ENCODE data around the gene WDR1.
"Not testable (repeated sequence)": the region's sequence is repeated elsewhere in the genome, so short reads cannot be mapped to it uniquely, and the experiment has no call there.

The WDR1 gene

GRCh38 chr4:10134141-10134540 lies 17.5 kb upstream of the WDR1 start:
- Histone ChIP-seq H3K9me3 (ENCODE audit: control insufficient read depth in 5 of 5, low read length in 5 of 5) (no peaks in the 10 kb centered on the region), H3K4me1 (ENCODE audit: control insufficient read depth in 5 of 5, insufficient read depth in 5 of 5, low read length in 5 of 5) (peaks cover 0 to 21% (median 15%) of the 10 kb centered on the region in 5 donors), H3K9ac (ENCODE audit: low read length in 5 of 5) (no peak overlapping the region), H3K4me3 (ENCODE audit: low read depth in 1 of 5, low read length in 5 of 5) (no peak overlapping the region), H3K36me3 (ENCODE audit: control insufficient read depth in 5 of 5, insufficient read depth in 5 of 5, low read length in 5 of 5) (no peaks in the 10 kb centered on the region), H3K27me3 (ENCODE audit: control insufficient read depth in 5 of 5, insufficient read depth in 4 of 5, low read length in 5 of 5) (peaks cover 0 to 5% (median 0%) of the 10 kb centered on the region in 5 donors), H3K27ac (ENCODE audit: low read depth, low read length) (no peak overlapping the region)

- no peak overlapping the region for H3K27ac ChIP-seq (ENCODE audit: low read depth, low read length)
- H3K27me3 ChIP-seq (ENCODE audit: control insufficient read depth in 5 of 5, insufficient read depth in 4 of 5, low read length in 5 of 5): no peaks in the 10 kb centered on the region
- no peaks in the 10 kb centered on the region for H3K9me3 ChIP-seq (ENCODE audit: control insufficient read depth in 5 of 5, low read length in 5 of 5)
- H3K36me3 ChIP-seq (ENCODE audit: control insufficient read depth in 5 of 5, insufficient read depth in 5 of 5, low read length in 5 of 5): no peaks in the 10 kb centered on the region
- H3K4me3 ChIP-seq (ENCODE audit: low read depth in 1 of 5, low read length in 5 of 5): no peak overlapping the region
- H3K4me1 ChIP-seq (ENCODE audit: control insufficient read depth in 5 of 5, insufficient read depth in 5 of 5, low read length in 5 of 5): peaks cover 0 to 21% (median 17%) of the 10 kb centered on the region in 5 donors
- H3K9ac ChIP-seq (ENCODE audit: low read length in 5 of 5): no peak overlapping the region
Observed at GRCh38 chr4:10131202-10131601, 14.6 kb upstream of the WDR1 start.

GRCh38 chr4:10130178-10130888 lies 13.7 kb upstream of the WDR1 start:
- Histone ChIP-seq H3K9me3 (ENCODE audit: control insufficient read depth in 5 of 5, low read length in 5 of 5) (no peaks in the 10 kb centered on the region), H3K27ac (ENCODE audit: low read depth, low read length) (no peak overlapping the region), H3K4me1 (ENCODE audit: control insufficient read depth in 5 of 5, insufficient read depth in 5 of 5, low read length in 5 of 5) (peaks cover 0 to 21% (median 17%) of the 10 kb centered on the region in 5 donors)

GRCh38 chr4:10129196-10130177 lies 12.9 kb upstream of the WDR1 start:
- H3K36me3 ChIP-seq (ENCODE audit: control insufficient read depth in 5 of 5, insufficient read depth in 5 of 5, low read length in 5 of 5): no peaks in the 10 kb centered on the region
- H3K4me1 ChIP-seq (ENCODE audit: control insufficient read depth in 5 of 5, insufficient read depth in 5 of 5, low read length in 5 of 5): peaks cover 0 to 21% (median 18%) of the 10 kb centered on the region in 5 donors
- H3K9ac ChIP-seq (ENCODE audit: low read length in 5 of 5): no peak overlapping the region
- H3K27ac ChIP-seq (ENCODE audit: low read depth, low read length): no peak overlapping the region
- H3K9me3 ChIP-seq (ENCODE audit: control insufficient read depth in 5 of 5, low read length in 5 of 5): no peaks in the 10 kb centered on the region
- H3K27me3 ChIP-seq (ENCODE audit: control insufficient read depth in 5 of 5, insufficient read depth in 4 of 5, low read length in 5 of 5): no peaks in the 10 kb centered on the region
- no peak overlapping the region for H3K4me3 ChIP-seq (ENCODE audit: low read depth in 1 of 5, low read length in 5 of 5)

More at GRCh38 chr4:10130178-10130888, 13.7 kb upstream of the WDR1 start:
- H3K36me3 ChIP-seq (ENCODE audit: control insufficient read depth in 5 of 5, insufficient read depth in 5 of 5, low read length in 5 of 5): no peaks in the 10 kb centered on the region
- H3K9ac ChIP-seq (ENCODE audit: low read length in 5 of 5): no peak overlapping the region
- no peaks in the 10 kb centered on the region for H3K27me3 ChIP-seq (ENCODE audit: control insufficient read depth in 5 of 5, insufficient read depth in 4 of 5, low read length in 5 of 5)
- H3K4me3 ChIP-seq (ENCODE audit: low read depth in 1 of 5, low read length in 5 of 5): no peak overlapping the region

- Histone ChIP-seq H3K9ac (ENCODE audit: low read length in 5 of 5) (no peak overlapping the region), H3K9me3 (ENCODE audit: control insufficient read depth in 5 of 5, low read length in 5 of 5) (no peaks in the 10 kb centered on the region), H3K4me3 (ENCODE audit: low read depth in 1 of 5, low read length in 5 of 5) (no peak overlapping the region), H3K27me3 (ENCODE audit: control insufficient read depth in 5 of 5, insufficient read depth in 4 of 5, low read length in 5 of 5) (no peaks in the 10 kb centered on the region), H3K4me1 (ENCODE audit: control insufficient read depth in 5 of 5, insufficient read depth in 5 of 5, low read length in 5 of 5) (peaks cover 0 to 26% (median 18%) of the 10 kb centered on the region in 5 donors), H3K27ac (ENCODE audit: low read depth, low read length) (no peak overlapping the region), H3K36me3 (ENCODE audit: control insufficient read depth in 5 of 5, insufficient read depth in 5 of 5, low read length in 5 of 5) (no peaks in the 10 kb centered on the region)
Observed at GRCh38 chr4:10128761-10129160, 12.2 kb upstream of the WDR1 start.

- not testable (repeated sequence) for H3K9ac ChIP-seq (ENCODE audit: low read length in 5 of 5); H3K27ac ChIP-seq (ENCODE audit: low read depth, low read length); H3K27me3 ChIP-seq (ENCODE audit: control insufficient read depth in 5 of 5, insufficient read depth in 4 of 5, low read length in 5 of 5); H3K36me3 ChIP-seq (ENCODE audit: control insufficient read depth in 5 of 5, insufficient read depth in 5 of 5, low read length in 5 of 5); H3K9me3 ChIP-seq (ENCODE audit: control insufficient read depth in 5 of 5, low read length in 5 of 5); H3K4me3 ChIP-seq (ENCODE audit: low read depth in 1 of 5, low read length in 5 of 5)
- H3K4me1 ChIP-seq (ENCODE audit: control insufficient read depth in 5 of 5, insufficient read depth in 5 of 5, low read length in 5 of 5): peaks cover 2 to 36% (median 22%) of the 10 kb centered on the region in 5 donors
Observed at GRCh38 chr4:10127531-10127930, 10.9 kb upstream of the WDR1 start.

- H3K9me3 ChIP-seq (ENCODE audit: control insufficient read depth in 5 of 5, low read length in 5 of 5): no peaks in the 10 kb centered on the region
- H3K9ac ChIP-seq (ENCODE audit: low read length in 5 of 5): no peak overlapping the region
- no peak overlapping the region for H3K27ac ChIP-seq (ENCODE audit: low read depth, low read length)
- H3K4me1 ChIP-seq (ENCODE audit: control insufficient read depth in 5 of 5, insufficient read depth in 5 of 5, low read length in 5 of 5): peaks cover 2 to 22% (median 5%) of the 10 kb centered on the region in 5 donors
- no peaks in the 10 kb centered on the region for H3K27me3 ChIP-seq (ENCODE audit: control insufficient read depth in 5 of 5, insufficient read depth in 4 of 5, low read length in 5 of 5)
- no peaks in the 10 kb centered on the region for H3K36me3 ChIP-seq (ENCODE audit: control insufficient read depth in 5 of 5, insufficient read depth in 5 of 5, low read length in 5 of 5)
- no peak overlapping the region for H3K4me3 ChIP-seq (ENCODE audit: low read depth in 1 of 5, low read length in 5 of 5)
Observed at GRCh38 chr4:10124167-10124930, 7.8 kb upstream of the WDR1 start.

- Histone ChIP-seq H3K4me1 (ENCODE audit: control insufficient read depth in 5 of 5, insufficient read depth in 5 of 5, low read length in 5 of 5) (peaks cover 0 to 22% (median 2%) of the 10 kb centered on the region in 5 donors), H3K9ac (ENCODE audit: low read length in 5 of 5) (no peak overlapping the region), H3K27me3 (ENCODE audit: control insufficient read depth in 5 of 5, insufficient read depth in 4 of 5, low read length in 5 of 5) (no peaks in the 10 kb centered on the region), H3K27ac (ENCODE audit: low read depth, low read length) (no peak overlapping the region), H3K4me3 (ENCODE audit: low read depth in 1 of 5, low read length in 5 of 5) (no peak overlapping the region), H3K36me3 (ENCODE audit: control insufficient read depth in 5 of 5, insufficient read depth in 5 of 5, low read length in 5 of 5) (no peaks in the 10 kb centered on the region), H3K9me3 (ENCODE audit: control insufficient read depth in 5 of 5, low read length in 5 of 5) (no peaks in the 10 kb centered on the region)
Observed at GRCh38 chr4:10123227-10124101, 6.9 kb upstream of the WDR1 start.

- H3K27ac ChIP-seq (ENCODE audit: low read depth, low read length): no peak overlapping the region
- no peaks in the 10 kb centered on the region for H3K27me3 ChIP-seq (ENCODE audit: control insufficient read depth in 5 of 5, insufficient read depth in 4 of 5, low read length in 5 of 5)
- H3K9ac ChIP-seq (ENCODE audit: low read length in 5 of 5): no peak overlapping the region
- no peak overlapping the region for H3K4me3 ChIP-seq (ENCODE audit: low read depth in 1 of 5, low read length in 5 of 5)
- no peaks in the 10 kb centered on the region for H3K9me3 ChIP-seq (ENCODE audit: control insufficient read depth in 5 of 5, low read length in 5 of 5)
- H3K36me3 ChIP-seq (ENCODE audit: control insufficient read depth in 5 of 5, insufficient read depth in 5 of 5, low read length in 5 of 5): no peaks in the 10 kb centered on the region
- H3K4me1 ChIP-seq (ENCODE audit: control insufficient read depth in 5 of 5, insufficient read depth in 5 of 5, low read length in 5 of 5): peaks cover 3 to 31% (median 13%) of the 10 kb centered on the region in 5 donors
Observed at GRCh38 chr4:10122236-10122932, 5.8 kb upstream of the WDR1 start.

All from subcutaneous abdominal adipose tissue (tissue), 5 donors.